Breast epithelium (tissue), 4 donors: Measurements from ENCODE around the gene GNL1. TPM values are rescaled to one million over a fixed set of nuclear protein-coding genes. Genes with fewer than 3 reads are reported as not detected.

ENCODE experiments used
- DNase-seq, 2 donors: peaks; one replicate each; pipeline ENCODE4 v3.0.0-alpha.2; 2019; ENCODE audit warnings: low spot score in 2 of 2
- H3K27ac ChIP-seq, 2 donors: fragments of 200-600 bp; sonication (generic) in 1 of 2; one replicate each; pipeline ENCODE4 v1.5.1; 2016 to 2019; ENCODE audit warnings: mild to moderate bottlenecking in 1 of 2
- H3K27me3 ChIP-seq, 2 donors: fragments of 200-600 bp; sonication (generic) in 1 of 2; one replicate each; pipeline versions ENCODE4 v1.5.1 to v1.6.0; 2017 to 2019; ENCODE audit warnings: control low read depth in 1 of 2, mild to moderate bottlenecking in 1 of 2
- H3K36me3 ChIP-seq: fragments of 200-600 bp; one replicate; pipeline ENCODE4 v1.5.1; 2019
- H3K4me1 ChIP-seq, 2 donors: fragments of 200-600 bp; sonication (generic); one replicate each; pipeline ENCODE4 v1.5.1; 2016 to 2019; ENCODE audit warnings: control low read depth in 1 of 2
- H3K4me3 ChIP-seq, 3 donors: fragments of 200-600 bp; sonication (generic); 1 replicate in 2 of 3; 2 replicates in 1 of 3; pipeline ENCODE4 v1.5.1; 2016 to 2019; ENCODE audit warnings: mild to moderate bottlenecking in 3 of 3, moderate library complexity in 2 of 3
- H3K9me3 ChIP-seq, 2 donors: fragments of 200-600 bp; sonication (generic) in 1 of 2; one replicate each; pipeline ENCODE4 v1.5.1; 2016 to 2019; ENCODE audit warnings: control low read depth in 1 of 2
- CTCF ChIP-seq, 3 donors: fragments of 450-650 bp; IDR thresholded peaks; one replicate each; pipeline ENCODE4 v1.5.1; 2016 to 2017; ENCODE audit warnings: antibody characterized with exemption in 3 of 3, mild to moderate bottlenecking in 3 of 3, moderate library complexity in 3 of 3
- POLR2A ChIP-seq: fragments of 450-650 bp; IDR thresholded peaks from one replicate; pipeline ENCODE4 v1.6.1; 2016; ENCODE audit warnings: antibody characterized with exemption, mild to moderate bottlenecking, moderate library complexity
- POLR2AphosphoS5 ChIP-seq, 3 donors: sonication (generic); formaldehyde crosslinking; IDR thresholded peaks; one replicate each; pipeline ENCODE4 v1.6.1; 2017; ENCODE audit warnings: antibody characterized with exemption in 3 of 3
- intact Hi-C: fragments of 100-400 bp; cut with DNase I; formaldehyde crosslinking; loops from one replicate; pipeline ENCODE4 v1.15.1; 2023; ENCODE audit warnings: low total_unique reads
- total RNA-seq, 3 donors: library from RNA; depleted of rRNA; stranded (reverse); fragments of >200 nt; gene quantifications; one replicate each; pipeline ENCODE4 v1.1.0, GENCODE V29; 2016

The GNL1 gene
- total RNA-seq, 3 donors from 2014 or later, result 39.7 to 51.2 (median 47.5) TPM

- H3K27ac ChIP-seq, result peak overlapping the region; percentile 91 to 94
- intact Hi-C loops, result no loop called here
- DNase-seq, result peak in 1 of 2 donors; percentile 56
- H3K36me3 ChIP-seq, result no peaks in the 10 kb centered on the region
- H3K9me3 ChIP-seq, result no peaks in the 10 kb centered on the region
- H3K27me3 ChIP-seq, result no peaks in the 10 kb centered on the region
- peaks cover 3 to 6% of the 10 kb centered on the region in 2 donors for H3K4me1 ChIP-seq
- peak overlapping the region; percentile 61 to 84 (median 74) for H3K4me3 ChIP-seq
- no peak for TF ChIP-seq CTCF (IDR thresholded peaks at IDR 0.05)
- TF ChIP-seq POLR2A, result no peak
- TF ChIP-seq POLR2AphosphoS5 (IDR thresholded peaks at IDR 0.05), result no peak
These were observed 14.4 kb upstream of the GNL1 start for GRCh38 chr6:30570740-30571074.

GRCh38 chr6:30570263-30570662 lies 14.0 kb upstream of the GNL1 start:
- Histone ChIP-seq H3K27ac (no peak overlapping the region), H3K4me3 (peak overlapping the region; percentile 61 to 84 (median 74)), H3K27me3 (no peaks in the 10 kb centered on the region), H3K36me3 (no peaks in the 10 kb centered on the region), H3K9me3 (no peaks in the 10 kb centered on the region), H3K4me1 (peaks cover 3 to 6% of the 10 kb centered on the region in 2 donors)
- TF ChIP-seq POLR2AphosphoS5 (IDR thresholded peaks at IDR 0.05), result no peak
- TF ChIP-seq POLR2A, result no peak
- no peak for TF ChIP-seq CTCF (IDR thresholded peaks at IDR 0.05)
- DNase-seq, result no peak
- intact Hi-C loops, result no loop called here

- Histone ChIP-seq H3K4me1 (peaks cover 3 to 6% of the 10 kb centered on the region in 2 donors), H3K36me3 (no peaks in the 10 kb centered on the region), H3K9me3 (no peaks in the 10 kb centered on the region), H3K4me3 (no peak overlapping the region), H3K27me3 (no peaks in the 10 kb centered on the region), H3K27ac (no peak overlapping the region)
- TF ChIP-seq CTCF (IDR thresholded peaks at IDR 0.05) (no peak), POLR2AphosphoS5 (IDR thresholded peaks at IDR 0.05) (no peak), POLR2A (no peak)
- intact Hi-C loops, result no loop called here
- no peak for DNase-seq
These were observed 12.0 kb upstream of the GNL1 start for GRCh38 chr6:30568245-30568644.

- no peaks in the 10 kb centered on the region for H3K36me3 ChIP-seq
- no peak overlapping the region for H3K4me3 ChIP-seq
- intact Hi-C loops, result no loop called here
- H3K27ac ChIP-seq, result no peak overlapping the region
- no peak for TF ChIP-seq POLR2A
- TF ChIP-seq POLR2AphosphoS5 (IDR thresholded peaks at IDR 0.05), result no peak
- no peak for DNase-seq
- H3K9me3 ChIP-seq, result no peaks in the 10 kb centered on the region
- no peaks in the 10 kb centered on the region for H3K4me1 ChIP-seq
- no peaks in the 10 kb centered on the region for H3K27me3 ChIP-seq
These were observed 9.5 kb upstream of the GNL1 start for GRCh38 chr6:30565772-30566171.

- no peak overlapping the region for H3K4me3 ChIP-seq
- intact Hi-C loops, result no loop called here
- no peaks in the 10 kb centered on the region for H3K4me1 ChIP-seq
- no peaks in the 10 kb centered on the region for H3K27me3 ChIP-seq
- no peak overlapping the region for H3K27ac ChIP-seq
- no peaks in the 10 kb centered on the region for H3K9me3 ChIP-seq
- no peak for DNase-seq
- H3K36me3 ChIP-seq, result no peaks in the 10 kb centered on the region
- no peak for TF ChIP-seq POLR2A
- no peak for TF ChIP-seq POLR2AphosphoS5 (IDR thresholded peaks at IDR 0.05)
- TF ChIP-seq CTCF (IDR thresholded peaks at IDR 0.05), result no peak
These were observed 7.8 kb upstream of the GNL1 start for GRCh38 chr6:30564114-30564513.
